T-helper 2 cell treated with Interferon-gamma antibody and Interleukin-4, amounts not matched to agents 5 μg/mL and 100 μg/mL, for 36 hours (primary cell): ENCODE data around the gene CSAD.

Source experiments
- DNase-seq: peaks from one replicate; pipeline ENCODE4 v3.0.0; 2021; ENCODE audit warnings: low spot score
- H3K27ac Mint-ChIP-seq: one replicate; pipeline ENCODE4 v1.8.0; 2021; ENCODE audit warnings: mild to moderate bottlenecking, mixed read lengths
- H3K27me3 Mint-ChIP-seq: one replicate; pipeline ENCODE4 v1.8.0; 2021; ENCODE audit warnings: low read depth, mixed read lengths
- H3K36me3 Mint-ChIP-seq: one replicate; pipeline ENCODE4 v1.8.0; 2021; ENCODE audit warnings: low read depth, mixed read lengths
- H3K4me1 Mint-ChIP-seq: one replicate; pipeline ENCODE4 v1.8.0; 2021; ENCODE audit warnings: low read depth, mixed read lengths
- H3K4me3 Mint-ChIP-seq: one replicate; pipeline ENCODE4 v1.8.0; 2022; ENCODE audit warnings: mild to moderate bottlenecking, moderate library complexity, mixed read lengths
- H3K9me3 Mint-ChIP-seq: one replicate; pipeline ENCODE4 v1.8.0; 2021; ENCODE audit warnings: mixed read lengths

Gene CSAD

GRCh38 chr12:53199700-53200099 is 19.0 kb upstream of the CSAD start:
- H3K36me3 Mint-ChIP-seq, result peaks cover 75% of the 10 kb centered on the region
- no peak for DNase-seq
- H3K27ac Mint-ChIP-seq, result peak overlapping the region; percentile 39
- H3K4me1 Mint-ChIP-seq, result peaks cover 53% of the 10 kb centered on the region
- H3K9me3 Mint-ChIP-seq, result no peaks in the 10 kb centered on the region
- no peaks in the 10 kb centered on the region for H3K27me3 Mint-ChIP-seq
- peak overlapping the region; percentile 80 for H3K4me3 Mint-ChIP-seq

GRCh38 chr12:53198486-53199110 is 17.9 kb upstream of the CSAD start:
- Mint-ChIP-seq H3K27me3 (no peaks in the 10 kb centered on the region), H3K4me3 (peak overlapping the region; percentile 82), H3K4me1 (peaks cover 45% of the 10 kb centered on the region), H3K36me3 (peaks cover 77% of the 10 kb centered on the region), H3K9me3 (no peaks in the 10 kb centered on the region), H3K27ac (peak overlapping the region; percentile 95)
- no peak for DNase-seq

GRCh38 chr12:53197011-53197640 is 16.4 kb upstream of the CSAD start:
- Mint-ChIP-seq H3K27ac (peak overlapping the region; percentile 23), H3K4me1 (peaks cover 40% of the 10 kb centered on the region), H3K9me3 (no peaks in the 10 kb centered on the region), H3K27me3 (no peaks in the 10 kb centered on the region), H3K36me3 (peaks cover 85% of the 10 kb centered on the region), H3K4me3 (no peak overlapping the region)
- DNase-seq, result no peak

GRCh38 chr12:53196486-53196885 is 15.8 kb upstream of the CSAD start:
- no peak overlapping the region for H3K4me3 Mint-ChIP-seq

GRCh38 chr12:53195516-53196420 is 15.0 kb upstream of the CSAD start:
- Mint-ChIP-seq H3K9me3 (no peaks in the 10 kb centered on the region), H3K4me3 (peak overlapping the region; percentile 14), H3K36me3 (peaks cover 88% of the 10 kb centered on the region), H3K4me1 (peaks cover 34% of the 10 kb centered on the region), H3K27ac (peak overlapping the region; percentile 37), H3K27me3 (no peaks in the 10 kb centered on the region)
- no peak for DNase-seq

More at GRCh38 chr12:53196486-53196885, 15.8 kb upstream of the CSAD start:
- Mint-ChIP-seq H3K9me3 (no peaks in the 10 kb centered on the region), H3K4me1 (peaks cover 40% of the 10 kb centered on the region), H3K27ac (peak overlapping the region; percentile 37), H3K27me3 (no peaks in the 10 kb centered on the region), H3K36me3 (peaks cover 87% of the 10 kb centered on the region)
- no peak for DNase-seq

- peak overlapping the region; percentile 28 for H3K27ac Mint-ChIP-seq
- DNase-seq, result no peak
- H3K36me3 Mint-ChIP-seq, result peaks cover 84% of the 10 kb centered on the region
- H3K9me3 Mint-ChIP-seq, result no peaks in the 10 kb centered on the region
- H3K4me3 Mint-ChIP-seq, result no peak overlapping the region
- H3K4me1 Mint-ChIP-seq, result peaks cover 28% of the 10 kb centered on the region
- no peaks in the 10 kb centered on the region for H3K27me3 Mint-ChIP-seq
Observed at GRCh38 chr12:53194973-53195372, 14.2 kb upstream of the CSAD start.

GRCh38 chr12:53193985-53194716 is 13.4 kb upstream of the CSAD start:
- Mint-ChIP-seq H3K27me3 (no peaks in the 10 kb centered on the region), H3K4me1 (peaks cover 24% of the 10 kb centered on the region), H3K27ac (peak overlapping the region; percentile 26), H3K4me3 (no peak overlapping the region), H3K36me3 (peaks cover 85% of the 10 kb centered on the region), H3K9me3 (no peaks in the 10 kb centered on the region)
- no peak for DNase-seq

GRCh38 chr12:53193040-53193439 is 12.3 kb upstream of the CSAD start:
- Mint-ChIP-seq H3K27me3 (no peaks in the 10 kb centered on the region), H3K4me3 (no peak overlapping the region), H3K4me1 (peaks cover 16% of the 10 kb centered on the region), H3K36me3 (peaks cover 85% of the 10 kb centered on the region), H3K9me3 (no peaks in the 10 kb centered on the region), H3K27ac (peak overlapping the region; percentile 69)
- no peak for DNase-seq

- H3K36me3 Mint-ChIP-seq, result peaks cover 86% of the 10 kb centered on the region
- H3K4me3 Mint-ChIP-seq, result no peak overlapping the region
- DNase-seq, result no peak
- H3K27ac Mint-ChIP-seq, result no peak overlapping the region
- H3K9me3 Mint-ChIP-seq, result no peaks in the 10 kb centered on the region
- H3K27me3 Mint-ChIP-seq, result no peaks in the 10 kb centered on the region
- H3K4me1 Mint-ChIP-seq, result peaks cover 13% of the 10 kb centered on the region
Observed at GRCh38 chr12:53192531-53193021, 11.9 kb upstream of the CSAD start.

- DNase-seq, result no peak
- H3K4me3 Mint-ChIP-seq, result no peak overlapping the region
- no peaks in the 10 kb centered on the region for H3K27me3 Mint-ChIP-seq
- H3K4me1 Mint-ChIP-seq, result peaks cover 14% of the 10 kb centered on the region
- no peaks in the 10 kb centered on the region for H3K9me3 Mint-ChIP-seq
- peaks cover 88% of the 10 kb centered on the region for H3K36me3 Mint-ChIP-seq
- peak overlapping the region; percentile 31 for H3K27ac Mint-ChIP-seq
Observed at GRCh38 chr12:53191885-53192530, 11.3 kb upstream of the CSAD start.

GRCh38 chr12:53191096-53191884 is 10.6 kb upstream of the CSAD start:
- H3K27ac Mint-ChIP-seq, result peak overlapping the region; percentile 43
- H3K4me1 Mint-ChIP-seq, result peaks cover 11% of the 10 kb centered on the region
- H3K36me3 Mint-ChIP-seq, result peaks cover 88% of the 10 kb centered on the region
- H3K27me3 Mint-ChIP-seq, result no peaks in the 10 kb centered on the region
- DNase-seq, result no peak
- no peaks in the 10 kb centered on the region for H3K9me3 Mint-ChIP-seq
- no peak overlapping the region for H3K4me3 Mint-ChIP-seq

- H3K9me3 Mint-ChIP-seq, result no peaks in the 10 kb centered on the region
- peaks cover 16% of the 10 kb centered on the region for H3K4me1 Mint-ChIP-seq
- peak overlapping the region; percentile 26 for H3K27ac Mint-ChIP-seq
- H3K36me3 Mint-ChIP-seq, result peaks cover 90% of the 10 kb centered on the region
- no peaks in the 10 kb centered on the region for H3K27me3 Mint-ChIP-seq
- no peak overlapping the region for H3K4me3 Mint-ChIP-seq
- no peak for DNase-seq
Observed at GRCh38 chr12:53190108-53190729, 9.5 kb upstream of the CSAD start.
